Measurements from ENCODE around the gene ISG20.

The ISG20 gene

DNA sequence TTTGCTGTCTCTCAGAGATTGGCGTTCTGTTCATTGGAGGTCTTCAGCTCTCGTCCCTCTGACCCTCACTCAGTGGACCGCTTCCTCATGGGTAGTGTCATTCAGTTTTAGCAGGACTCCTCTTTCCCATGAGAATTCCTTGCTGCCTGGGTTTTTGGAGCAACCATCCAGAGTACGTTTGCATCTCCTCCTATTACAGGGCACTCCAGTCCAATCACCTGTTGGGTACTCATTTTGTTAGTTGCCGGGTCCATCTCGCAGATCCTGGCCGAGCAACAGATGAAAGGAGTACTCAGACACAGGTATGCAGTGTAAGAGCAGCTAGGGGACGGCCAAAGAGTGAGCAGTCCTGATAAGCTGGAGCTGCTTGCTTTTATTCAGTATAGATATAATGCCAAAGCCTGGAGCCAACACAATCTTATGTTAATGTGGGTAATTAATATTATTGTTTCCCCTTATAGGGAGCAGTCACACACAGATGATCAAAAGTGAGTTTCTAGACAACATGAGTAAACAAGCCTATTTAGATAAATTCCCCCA, 49.6 kb downstream of the ISG20 start:
- TF ChIP-seq ZNF274 (IDR thresholded peaks at IDR 0.05; ENCODE audit: low read depth, low read length): no peak
- no peak overlapping the region for H3K4me3 ChIP-seq (ENCODE audit: low read length)

DNA sequence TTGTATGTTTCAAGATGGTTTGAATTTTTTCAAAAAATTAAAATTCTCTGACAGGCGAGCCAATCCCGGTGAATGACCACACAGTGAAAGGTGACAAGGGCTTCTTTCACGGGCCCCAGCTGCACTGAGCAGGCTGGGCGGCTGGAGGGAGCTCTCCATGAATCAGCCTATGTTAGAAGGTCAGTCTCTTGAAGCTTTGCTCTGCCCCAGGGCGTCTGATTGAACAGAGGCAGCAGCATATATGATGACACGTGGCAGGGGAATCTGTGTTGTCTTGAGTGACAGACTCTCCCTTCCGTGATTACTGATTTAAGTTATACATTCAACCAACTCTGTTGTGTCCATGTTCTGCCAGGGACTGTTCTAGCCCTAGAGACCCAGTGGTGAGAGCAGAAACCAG, 51.5 kb downstream of the ISG20 start:
- no peak overlapping the region for H3K4me3 ChIP-seq (ENCODE audit: low read length)
- no peak for TF ChIP-seq ZNF274 (IDR thresholded peaks at IDR 0.05; ENCODE audit: low read depth, low read length)

DNA sequence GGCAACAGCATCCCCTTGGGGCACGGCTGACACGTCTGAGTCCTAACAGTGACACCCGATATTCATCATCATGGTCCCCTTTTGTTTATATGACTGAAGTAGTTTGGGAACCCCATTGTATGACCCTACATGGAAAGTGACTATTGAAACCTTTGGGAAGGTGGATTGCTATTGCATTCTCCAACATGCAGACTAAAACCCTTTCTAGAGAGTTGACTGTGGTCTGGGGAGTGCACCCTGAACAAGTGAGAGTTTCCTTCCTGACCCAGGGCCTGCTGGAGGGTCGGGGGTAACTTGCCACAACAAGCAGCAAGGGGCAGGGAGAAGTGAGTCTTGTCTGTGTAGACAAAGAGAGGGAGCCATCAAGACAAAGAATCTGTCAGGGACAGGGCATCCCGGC, 54.4 kb downstream of the ISG20 start:
- TF ChIP-seq ZNF274 (IDR thresholded peaks at IDR 0.05; ENCODE audit: low read depth, low read length): no peak
- H3K4me3 ChIP-seq (ENCODE audit: low read length): no peak overlapping the region

DNA sequence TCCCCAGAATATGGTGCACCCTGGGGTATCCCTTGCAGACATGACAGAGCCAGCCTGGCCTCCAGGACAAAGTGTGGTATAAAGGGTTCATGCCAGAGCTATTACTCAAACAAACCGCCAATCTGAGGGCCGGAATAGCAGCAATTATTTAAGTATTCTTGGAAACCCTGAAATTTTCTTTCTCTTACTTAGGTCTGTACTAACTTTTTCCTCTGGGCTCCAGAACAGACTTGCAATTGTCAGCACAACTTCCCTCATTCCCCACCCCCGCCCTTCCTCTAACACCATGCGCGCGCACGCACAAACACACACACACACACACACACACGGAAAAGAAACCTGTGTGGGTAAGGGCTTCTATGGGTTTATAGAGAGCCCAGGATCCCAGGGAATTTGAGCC, 56.3 kb downstream of the ISG20 start:
- TF ChIP-seq ZNF274 (IDR thresholded peaks at IDR 0.05; ENCODE audit: low read depth, low read length): no peak
- no peak overlapping the region for H3K4me3 ChIP-seq (ENCODE audit: low read length)

DNA sequence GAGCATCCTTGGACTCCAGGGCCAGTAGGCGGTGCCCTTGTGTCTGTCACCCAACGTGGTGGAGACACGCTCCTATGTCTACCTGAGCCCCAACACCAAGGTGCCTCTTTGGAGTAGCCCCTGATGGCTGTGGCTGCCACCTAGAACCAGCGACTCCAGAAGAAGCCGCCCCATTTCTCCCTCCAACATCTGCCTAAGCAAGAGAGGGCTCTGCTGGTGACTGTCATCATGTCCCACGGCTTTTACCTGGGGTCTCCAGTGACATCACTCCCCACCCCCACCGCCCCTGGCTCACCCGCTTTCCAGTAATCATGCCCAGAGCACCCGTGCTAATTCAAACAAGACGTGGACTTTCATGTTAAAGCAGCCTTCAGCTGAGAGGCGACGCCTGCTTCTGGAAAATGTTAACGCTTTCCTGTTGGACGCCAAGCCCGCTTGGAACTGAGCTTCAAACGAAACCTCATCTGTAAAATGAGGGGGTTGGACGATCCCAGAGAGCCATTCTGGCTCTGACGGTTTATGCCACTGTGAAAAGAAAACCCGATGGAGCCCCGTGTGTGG, 57.0 kb downstream of the ISG20 start:
- no peak for TF ChIP-seq ZNF274 (IDR thresholded peaks at IDR 0.05; ENCODE audit: low read depth, low read length)
- H3K4me3 ChIP-seq (ENCODE audit: low read length): no peak overlapping the region

DNA sequence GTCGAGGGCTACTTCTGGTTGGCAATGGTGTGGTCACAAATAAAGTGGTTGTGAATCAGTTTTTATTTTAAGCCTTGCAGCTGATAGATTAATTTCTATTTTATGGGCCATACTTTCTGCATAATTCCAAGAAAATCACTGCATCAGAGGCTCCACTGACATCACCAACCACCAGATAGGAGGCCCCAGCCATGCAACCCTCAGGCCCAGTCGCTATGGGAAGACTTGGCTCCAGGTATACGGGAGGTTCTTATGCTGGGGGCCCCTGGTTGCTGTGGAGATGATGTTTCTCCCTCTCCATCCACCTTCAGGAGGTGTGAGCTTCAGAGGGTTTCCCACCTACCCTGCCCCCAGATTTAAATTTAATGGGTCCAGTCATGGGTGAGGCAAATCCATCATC, 57.4 kb downstream of the ISG20 start:
- no peak overlapping the region for H3K4me3 ChIP-seq (ENCODE audit: low read length)
- TF ChIP-seq ZNF274 (IDR thresholded peaks at IDR 0.05; ENCODE audit: low read depth, low read length): no peak

DNA sequence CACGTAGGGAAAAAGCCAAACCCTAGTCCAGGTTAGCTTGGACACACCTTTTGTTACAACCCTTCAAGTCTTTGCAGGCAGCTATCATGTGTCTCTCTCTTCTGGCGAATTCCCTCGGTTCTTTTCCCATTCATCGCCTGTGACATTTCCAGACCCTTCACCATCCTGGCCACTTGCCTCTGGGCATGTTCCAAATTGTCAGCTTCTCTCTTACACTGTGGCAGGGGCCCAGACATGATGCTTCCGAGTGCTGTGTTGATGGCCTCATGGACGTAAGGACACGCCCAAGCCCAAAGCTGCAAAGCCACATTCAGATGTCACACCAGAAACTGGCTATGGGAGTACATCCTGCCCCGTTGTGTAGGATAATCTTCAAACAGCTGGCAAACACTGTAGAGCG, 58.5 kb downstream of the ISG20 start:
- no peak for TF ChIP-seq ZNF274 (IDR thresholded peaks at IDR 0.05; ENCODE audit: low read depth, low read length)
- no peak overlapping the region for H3K4me3 ChIP-seq (ENCODE audit: low read length)

DNA sequence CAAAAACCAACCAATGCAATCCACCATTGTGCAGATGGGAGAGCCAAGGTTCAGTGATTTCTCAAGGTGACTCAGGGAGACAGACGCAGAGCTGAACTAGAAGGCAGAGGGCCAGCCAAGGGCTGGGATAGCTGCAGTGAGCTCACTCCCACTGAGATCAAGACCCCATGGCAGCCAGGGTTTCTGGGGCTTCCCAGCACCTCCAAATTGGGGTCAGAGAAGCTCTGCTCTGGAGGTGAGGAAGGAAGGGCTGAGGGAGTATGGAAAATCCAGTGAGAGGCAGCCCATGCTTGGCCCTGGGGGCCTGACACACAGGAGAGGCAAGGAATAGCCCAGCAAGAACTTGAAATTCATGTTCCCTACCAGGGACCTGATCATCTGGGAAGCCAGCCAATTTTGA, 61.0 kb downstream of the ISG20 start:
- no peak overlapping the region for H3K4me3 ChIP-seq (ENCODE audit: low read length)
- no peak for TF ChIP-seq ZNF274 (IDR thresholded peaks at IDR 0.05; ENCODE audit: low read depth, low read length)

DNA sequence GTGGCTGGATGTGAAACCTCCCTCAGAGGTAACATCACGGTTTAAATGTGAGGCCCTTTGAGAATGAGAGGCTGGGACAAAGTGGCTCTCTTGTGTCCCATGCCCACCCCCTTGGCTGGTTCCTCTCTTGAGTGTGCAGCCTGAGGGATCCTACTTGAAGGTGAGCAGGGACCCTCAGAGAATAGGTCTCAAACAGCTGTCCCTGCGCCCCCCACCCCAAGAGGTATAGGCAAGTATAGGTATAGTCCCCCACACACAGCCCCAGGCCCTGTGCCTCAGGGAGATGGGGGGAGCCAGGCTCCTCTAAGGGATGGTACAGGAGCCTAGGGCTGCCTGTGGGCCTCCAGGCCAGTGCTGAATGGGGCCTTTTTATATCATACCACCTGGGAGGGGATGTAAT, 61.9 kb downstream of the ISG20 start:
- H3K4me3 ChIP-seq (ENCODE audit: low read length): no peak overlapping the region
- no peak for TF ChIP-seq ZNF274 (IDR thresholded peaks at IDR 0.05; ENCODE audit: low read depth, low read length)

DNA sequence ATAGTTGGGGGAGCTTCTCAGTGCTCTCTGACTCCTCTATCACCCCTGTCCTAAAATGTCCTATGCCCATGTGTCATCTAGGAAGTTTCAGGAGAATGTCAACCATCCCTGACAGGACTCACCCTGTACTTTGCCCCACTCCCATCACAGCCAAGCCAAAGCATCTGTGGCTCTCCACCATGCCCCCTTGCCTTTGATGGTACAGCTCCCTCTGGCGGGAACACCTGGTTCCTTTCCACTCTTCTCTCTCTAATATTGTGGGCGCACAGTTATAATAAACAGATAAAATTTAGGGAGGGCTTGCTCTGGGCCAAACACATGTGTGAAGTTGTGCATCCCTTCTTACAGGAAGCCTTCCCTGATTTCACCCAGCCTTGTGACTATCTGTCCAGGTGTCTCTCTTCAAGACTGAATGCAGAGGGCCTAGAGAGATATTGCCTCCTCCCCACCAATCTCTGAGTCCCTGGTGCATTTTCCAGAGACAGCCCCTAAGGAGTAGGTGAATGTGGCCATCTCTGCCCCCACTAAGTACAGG, 62.8 kb downstream of the ISG20 start:
- TF ChIP-seq ZNF274 (IDR thresholded peaks at IDR 0.05; ENCODE audit: low read depth, low read length): no peak
- H3K4me3 ChIP-seq (ENCODE audit: low read length): no peak overlapping the region

DNA sequence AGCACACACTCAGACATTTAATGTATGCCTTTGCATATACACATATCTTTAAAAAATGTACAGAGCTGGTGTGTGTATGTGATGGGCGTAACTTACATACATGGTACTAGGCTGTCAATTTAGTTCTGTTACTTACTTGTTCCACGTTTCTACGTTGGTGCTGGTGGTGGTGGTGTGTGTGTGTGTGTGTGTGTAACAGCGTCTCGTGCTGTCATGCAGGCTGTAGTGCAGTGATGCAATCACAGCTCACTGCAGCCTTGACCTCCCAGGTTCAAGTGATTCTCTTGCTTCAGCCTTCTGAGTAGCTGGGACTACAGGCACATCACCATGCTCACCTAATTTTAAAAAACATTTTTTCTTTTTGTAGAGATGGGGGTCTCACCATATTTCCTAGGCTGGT, 64.2 kb downstream of the ISG20 start:
- H3K4me3 ChIP-seq (ENCODE audit: low read length): no peak overlapping the region
- TF ChIP-seq ZNF274 (IDR thresholded peaks at IDR 0.05; ENCODE audit: low read depth, low read length): no peak

DNA sequence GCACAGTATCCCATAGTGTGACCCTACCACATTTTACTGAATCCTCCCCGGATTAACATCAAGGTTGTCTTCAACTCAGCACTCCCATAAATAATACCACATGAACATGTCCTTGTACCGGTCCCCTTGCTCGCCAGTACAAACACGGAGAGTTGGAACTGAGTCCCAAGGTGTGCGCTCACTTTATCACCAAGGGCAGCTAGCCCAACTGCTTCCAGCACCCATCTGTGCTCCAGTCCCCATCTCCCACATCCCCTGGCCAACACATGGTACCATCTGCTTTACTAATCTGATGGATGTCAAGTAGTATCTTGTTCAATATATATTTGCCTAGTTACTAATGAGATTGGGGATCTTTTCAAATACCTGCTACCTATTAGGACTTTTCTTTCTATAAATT, 64.7 kb downstream of the ISG20 start:
- TF ChIP-seq ZNF274 (IDR thresholded peaks at IDR 0.05; ENCODE audit: low read depth, low read length): no peak
- no peak overlapping the region for H3K4me3 ChIP-seq (ENCODE audit: low read length)

DNA sequence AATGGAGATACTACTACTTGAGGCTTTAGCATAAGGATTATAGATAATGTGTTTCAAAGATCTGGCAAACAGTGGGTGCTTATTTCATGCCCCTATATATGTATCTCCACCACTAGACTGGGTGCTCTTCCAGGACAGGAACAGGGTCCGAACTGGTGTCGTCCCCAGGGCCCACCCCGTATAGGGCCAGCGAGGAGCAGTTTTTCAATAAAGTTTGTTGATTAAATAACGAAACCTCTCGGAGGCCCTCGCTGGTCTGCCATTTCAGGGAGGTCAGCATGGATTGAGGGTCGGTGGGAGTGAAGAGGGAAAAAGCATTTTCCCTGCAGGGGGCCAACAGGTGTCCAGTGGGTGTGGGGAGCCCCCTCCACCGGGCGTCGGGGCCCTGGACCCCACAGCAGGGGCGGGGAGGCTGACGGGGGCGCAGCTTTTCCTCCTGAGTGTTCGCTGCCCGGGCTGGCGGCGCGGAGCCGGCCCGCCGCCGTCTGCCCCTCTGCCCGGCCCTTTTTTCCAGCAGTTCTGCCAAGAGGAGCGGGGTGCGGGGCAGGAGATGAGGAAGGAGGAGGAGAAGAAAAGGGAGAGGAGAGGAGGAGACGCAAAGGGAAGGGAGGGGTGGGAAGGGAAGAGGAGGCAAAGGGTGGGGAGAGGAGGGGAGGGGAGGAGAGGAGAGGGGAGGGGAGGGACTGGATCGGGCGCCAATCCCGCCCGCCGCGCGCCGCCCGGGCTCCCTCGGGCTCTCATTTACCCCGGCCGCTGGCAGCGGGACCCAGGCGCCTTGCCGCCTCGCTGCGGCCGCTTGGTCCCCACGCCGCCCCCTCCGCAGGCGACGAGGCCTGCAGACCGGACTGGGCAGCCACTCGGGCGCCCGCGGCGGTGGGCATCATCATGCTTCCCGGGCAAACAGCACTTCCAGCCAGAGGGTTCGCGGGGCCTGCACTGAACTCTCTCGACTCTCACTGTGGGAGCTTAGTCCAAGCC, 66.3 kb downstream of the ISG20 start:
- TF ChIP-seq ZNF274 (IDR thresholded peaks at IDR 0.05; ENCODE audit: low read depth, low read length): no peak
- H3K4me3 ChIP-seq (ENCODE audit: low read length): no peak overlapping the region; the same call in 1 of the 2 replicates

DNA sequence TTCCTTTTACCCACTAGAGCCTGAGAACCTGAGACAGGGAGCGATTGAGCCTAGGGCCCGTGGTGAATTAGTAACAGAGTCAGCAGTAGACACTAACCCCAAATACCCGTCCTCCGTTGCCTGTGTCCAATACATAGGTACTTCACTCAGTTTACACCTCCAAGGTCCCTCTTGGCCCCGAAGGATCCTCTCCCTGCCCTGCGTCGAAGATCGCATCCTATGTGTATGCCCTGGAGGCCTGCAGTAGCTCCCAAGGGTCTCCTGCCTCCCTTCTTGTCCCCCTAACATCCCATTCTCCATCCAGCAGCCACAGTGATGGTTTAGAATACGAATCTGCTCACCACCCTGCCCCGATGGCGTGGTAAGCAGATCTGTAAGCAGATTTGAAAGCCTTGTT, 67.0 kb downstream of the ISG20 start:
- H3K4me3 ChIP-seq (ENCODE audit: low read length): no peak overlapping the region

More for the DNA sequence above, 67.0 kb downstream of the ISG20 start:
- no peak for TF ChIP-seq ZNF274 (IDR thresholded peaks at IDR 0.05; ENCODE audit: low read depth, low read length)

Measured in GM08714 (cell line).